ENCODE results near the gene CDC42EP2.

GRCh38 chr11:65330544-65330943 lies 15.9 kb downstream of the CDC42EP2 start:
- TF ChIP-seq CTCF (IDR thresholded peaks at IDR 0.05; ENCODE audit: insufficient read depth, low read length, poor library complexity, severe bottlenecking), result no peak
- no peak for TF ChIP-seq EZH2phosphoT487 (conservative IDR thresholded peaks at IDR 0.05; ENCODE audit: low read length)
